ENCODE measurements around the gene RELA.
A peak's percentile ranks its signal among the peaks of the same experiment; 100 is the strongest.
"Not testable (repeated sequence)": the region's sequence is repeated elsewhere in the genome, so short reads cannot be mapped to it uniquely, and the experiment has no call there.

Gene RELA

DNA sequence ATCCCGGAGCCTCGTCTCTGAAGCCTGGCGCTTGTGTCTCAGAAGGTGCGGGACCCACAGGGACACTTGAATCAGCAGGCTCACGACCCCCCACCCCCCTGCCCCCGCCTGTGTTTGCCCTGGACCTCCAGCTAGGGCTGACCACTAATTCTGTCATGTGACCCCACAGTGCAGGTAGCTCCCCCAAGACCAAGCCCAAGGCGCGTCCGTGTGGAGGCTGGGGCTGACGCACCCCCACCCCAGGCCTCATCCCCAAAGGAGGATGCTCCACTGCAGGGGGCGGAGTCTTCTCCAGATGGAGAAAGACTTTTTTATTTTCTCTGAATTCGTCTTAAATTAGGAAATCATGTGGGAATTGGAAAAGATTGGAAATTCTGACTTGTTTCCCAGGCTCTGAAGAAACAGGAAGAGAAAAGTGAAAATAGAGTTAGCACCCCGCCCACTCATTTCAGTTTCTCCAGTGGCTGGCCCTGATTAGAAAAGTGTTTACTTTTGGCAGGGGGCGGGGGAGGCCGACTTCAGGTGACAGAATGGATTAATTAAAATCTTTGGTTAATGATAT, 1.0 kb upstream of the RELA start:
- peak; percentile 37 for DNase-seq (ENCODE audit: low read depth)

- no peak for DNase-seq (ENCODE audit: low read depth)
Observed at GRCh38 chr11:65662247-65662798, 393 bp downstream of the RELA start.

DNA sequence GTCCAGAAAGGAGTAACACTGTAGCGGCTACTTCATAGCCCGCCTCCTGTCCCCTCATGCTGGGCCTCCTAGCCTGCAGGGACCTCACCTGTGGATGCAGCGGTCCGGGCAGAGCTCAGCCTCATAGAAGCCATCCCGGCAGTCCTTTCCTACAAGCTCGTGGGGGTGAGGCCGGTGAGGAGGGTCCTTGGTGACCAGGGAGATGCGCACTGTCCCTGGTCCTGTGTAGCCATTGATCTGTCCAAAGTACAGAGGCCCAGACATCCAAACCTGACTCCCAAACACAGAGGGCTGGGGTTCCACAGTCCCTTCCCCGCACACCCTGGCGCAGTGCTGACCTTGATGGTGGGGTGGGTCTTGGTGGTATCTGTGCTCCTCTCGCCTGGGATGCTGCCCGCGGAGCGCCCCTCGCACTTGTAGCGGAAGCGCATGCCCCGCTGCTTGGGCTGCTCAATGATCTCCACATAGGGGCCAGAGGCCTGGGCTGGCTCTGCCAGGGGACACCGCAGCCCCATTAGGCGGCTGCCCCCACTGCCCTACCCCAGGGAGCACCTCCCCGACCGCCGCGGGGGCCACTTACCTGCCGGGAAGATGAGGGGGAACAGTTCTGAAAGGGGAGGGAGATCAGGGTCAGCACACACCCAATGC, 993 bp downstream of the RELA start:
- DNase-seq (ENCODE audit: low read depth) = no peak

DNA sequence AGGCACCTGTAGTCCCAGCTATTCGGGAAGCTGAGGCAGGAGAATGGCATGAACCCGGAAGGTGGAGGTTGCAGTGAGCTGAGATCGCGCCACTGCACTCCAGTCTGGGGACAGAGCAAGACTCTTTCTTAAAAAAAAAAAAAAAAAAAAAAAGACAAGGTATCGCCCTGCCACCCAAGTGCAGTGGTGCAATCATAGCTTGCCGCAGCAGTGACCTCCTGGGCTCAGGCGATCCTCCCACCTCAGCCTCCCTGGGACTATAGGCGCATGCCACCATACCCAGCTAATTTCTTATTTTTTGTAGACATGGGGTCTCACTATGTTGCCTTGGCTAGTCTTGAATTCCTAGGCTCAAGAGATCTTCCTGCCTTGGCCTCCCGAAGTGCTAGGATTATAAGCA, 1.8 kb downstream of the RELA start:
- DNase-seq (ENCODE audit: low read depth) = not testable (repeated sequence)

- no peak for DNase-seq (ENCODE audit: low read depth)
Observed at GRCh38 chr11:65660038-65660437, 2.7 kb downstream of the RELA start.

- no peak for DNase-seq (ENCODE audit: low read depth)
Observed at GRCh38 chr11:65658174-65659021, 4.3 kb downstream of the RELA start.

DNA sequence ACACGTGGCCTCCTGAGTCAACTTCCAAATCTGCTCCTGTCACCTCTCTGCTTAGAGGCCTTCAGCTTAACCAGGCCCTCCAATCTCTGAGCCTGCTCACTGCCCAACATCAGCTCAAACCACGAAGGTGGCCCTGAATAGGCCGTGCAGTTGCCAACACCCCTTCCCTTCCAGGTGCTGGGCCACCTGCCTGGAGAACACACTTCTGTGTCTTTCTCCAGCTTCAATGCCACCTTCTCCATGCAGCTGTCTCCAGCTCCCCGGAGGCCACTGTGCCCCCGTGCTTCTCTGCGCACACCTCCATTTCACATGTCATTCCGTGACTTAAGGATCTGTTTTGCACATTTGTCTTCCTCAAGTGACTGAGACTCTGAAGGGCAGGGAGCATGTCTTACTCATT, 5.3 kb downstream of the RELA start:
- no peak for DNase-seq (ENCODE audit: low read depth)

DNA sequence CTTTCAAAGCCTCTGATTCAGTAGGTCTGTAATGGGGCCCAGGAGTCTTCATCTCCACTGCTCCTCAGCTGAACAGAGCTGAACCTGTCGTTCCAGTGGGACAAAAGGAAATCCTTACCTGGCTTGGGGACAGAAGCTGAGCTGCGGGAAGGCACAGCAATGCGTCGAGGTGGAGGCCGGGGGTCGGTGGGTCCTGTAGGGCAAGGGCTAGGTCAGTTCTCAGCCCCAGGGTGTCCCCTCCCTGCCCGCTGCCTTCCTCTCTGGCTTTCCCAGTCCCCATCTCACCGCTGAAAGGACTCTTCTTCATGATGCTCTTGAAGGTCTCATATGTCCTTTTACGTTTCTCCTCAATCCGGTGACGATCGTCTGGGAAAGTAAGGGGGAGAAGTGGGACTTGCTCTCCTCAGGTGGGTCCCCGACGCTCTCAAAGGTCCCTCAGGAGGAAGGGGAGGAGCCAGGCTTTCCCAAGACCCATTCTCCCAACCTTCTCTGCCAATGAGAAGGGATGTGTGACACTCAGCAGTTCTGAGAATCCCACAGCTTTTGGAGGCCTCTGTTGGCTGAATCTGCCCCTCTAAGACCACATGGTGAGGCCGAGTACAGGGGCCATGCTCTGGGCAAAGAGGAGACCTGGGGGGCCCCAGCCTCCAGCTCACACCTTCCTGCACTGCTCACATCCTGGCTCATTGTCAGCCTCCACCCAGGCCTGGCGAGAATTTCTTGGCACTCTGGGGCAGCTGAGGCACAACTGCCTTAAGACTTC, 7.0 kb downstream of the RELA start:
- no peak for DNase-seq (ENCODE audit: low read depth)

DNA sequence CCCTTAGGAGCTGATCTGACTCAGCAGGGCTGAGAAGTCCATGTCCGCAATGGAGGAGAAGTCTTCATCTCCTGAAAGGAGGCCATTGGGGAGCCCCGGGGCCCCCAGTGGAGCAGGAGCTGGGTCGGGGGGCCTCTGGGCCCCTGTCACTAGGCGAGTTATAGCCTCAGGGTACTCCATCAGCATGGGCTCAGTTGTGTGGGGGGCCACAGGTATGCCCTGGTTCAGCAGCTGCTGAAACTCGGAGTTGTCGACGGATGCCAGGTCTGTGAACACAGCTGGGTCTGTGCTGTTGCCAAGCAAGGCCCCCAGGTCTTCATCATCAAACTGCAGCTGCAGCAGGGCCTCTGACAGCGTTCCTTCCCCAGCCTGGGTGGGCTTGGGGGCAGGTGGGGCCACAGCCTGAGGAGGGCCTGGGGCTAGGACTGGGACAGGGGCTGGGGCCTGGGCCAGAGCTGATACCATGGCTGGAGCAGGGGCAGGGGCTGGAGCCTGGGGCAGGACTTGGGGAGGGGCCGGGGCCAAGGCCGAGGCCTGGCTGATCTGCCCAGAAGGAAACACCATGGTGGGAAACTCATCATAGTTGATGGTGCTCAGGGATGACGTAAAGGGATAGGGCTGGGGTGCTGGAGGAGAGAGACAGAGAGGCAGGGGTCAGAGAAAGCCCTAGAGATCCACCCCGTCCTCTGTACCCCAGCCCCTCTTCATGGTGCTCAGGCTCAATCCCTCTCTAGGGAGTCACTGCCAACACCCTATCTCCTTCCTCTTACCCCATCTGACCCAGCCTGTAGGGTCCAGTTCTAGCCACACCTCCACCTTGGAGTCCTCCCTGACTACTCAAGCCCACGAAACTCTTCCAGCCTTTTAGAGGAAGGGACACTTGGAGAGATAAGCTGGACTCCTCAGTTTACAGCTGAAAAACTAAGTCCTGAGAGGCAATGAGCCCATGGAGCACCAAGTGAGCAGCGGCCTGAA, 8.1 kb downstream of the RELA start:
- no peak for DNase-seq (ENCODE audit: low read depth)

GRCh38 chr11:65653229-65654225, 9.2 kb downstream of the RELA start:
- DNase-seq (ENCODE audit: low read depth) = no peak

DNA sequence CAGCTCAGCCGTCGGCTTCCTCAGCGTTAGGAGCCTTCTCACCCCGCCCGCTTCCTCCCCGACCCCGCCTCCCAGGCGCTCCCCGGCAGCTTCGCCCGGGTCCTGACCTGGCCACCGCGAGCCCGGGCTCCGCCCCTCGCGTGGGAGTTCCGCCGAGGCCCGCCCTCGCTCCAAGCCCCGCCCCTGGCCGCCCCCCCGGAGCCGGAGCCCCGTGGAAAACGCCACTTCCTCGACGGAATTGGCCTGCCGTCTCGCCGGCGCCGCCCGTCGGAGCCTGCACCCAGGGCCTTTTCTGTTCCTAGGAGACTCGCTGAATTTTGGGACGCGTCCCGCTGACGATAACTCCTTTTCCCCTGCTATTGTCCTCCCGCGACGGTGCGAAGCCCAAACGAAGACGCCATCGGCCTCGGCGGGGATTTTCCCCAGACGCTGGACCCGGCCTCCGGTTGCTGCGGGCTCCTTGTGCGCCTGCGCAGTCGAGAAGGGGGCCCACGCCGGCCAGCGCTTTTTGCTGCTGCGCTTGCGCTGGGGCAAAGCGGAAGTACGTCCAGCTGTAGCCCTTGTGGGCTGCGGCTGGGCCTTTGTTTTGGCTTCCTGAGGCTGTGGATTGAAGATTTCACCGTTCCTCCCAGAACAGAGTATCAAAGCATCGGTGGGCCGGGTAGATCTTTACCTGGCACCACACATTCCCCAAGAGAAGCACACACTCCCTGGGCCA, 10.0 kb downstream of the RELA start:
- DNase-seq (ENCODE audit: low read depth) = peak; percentile 61

DNA sequence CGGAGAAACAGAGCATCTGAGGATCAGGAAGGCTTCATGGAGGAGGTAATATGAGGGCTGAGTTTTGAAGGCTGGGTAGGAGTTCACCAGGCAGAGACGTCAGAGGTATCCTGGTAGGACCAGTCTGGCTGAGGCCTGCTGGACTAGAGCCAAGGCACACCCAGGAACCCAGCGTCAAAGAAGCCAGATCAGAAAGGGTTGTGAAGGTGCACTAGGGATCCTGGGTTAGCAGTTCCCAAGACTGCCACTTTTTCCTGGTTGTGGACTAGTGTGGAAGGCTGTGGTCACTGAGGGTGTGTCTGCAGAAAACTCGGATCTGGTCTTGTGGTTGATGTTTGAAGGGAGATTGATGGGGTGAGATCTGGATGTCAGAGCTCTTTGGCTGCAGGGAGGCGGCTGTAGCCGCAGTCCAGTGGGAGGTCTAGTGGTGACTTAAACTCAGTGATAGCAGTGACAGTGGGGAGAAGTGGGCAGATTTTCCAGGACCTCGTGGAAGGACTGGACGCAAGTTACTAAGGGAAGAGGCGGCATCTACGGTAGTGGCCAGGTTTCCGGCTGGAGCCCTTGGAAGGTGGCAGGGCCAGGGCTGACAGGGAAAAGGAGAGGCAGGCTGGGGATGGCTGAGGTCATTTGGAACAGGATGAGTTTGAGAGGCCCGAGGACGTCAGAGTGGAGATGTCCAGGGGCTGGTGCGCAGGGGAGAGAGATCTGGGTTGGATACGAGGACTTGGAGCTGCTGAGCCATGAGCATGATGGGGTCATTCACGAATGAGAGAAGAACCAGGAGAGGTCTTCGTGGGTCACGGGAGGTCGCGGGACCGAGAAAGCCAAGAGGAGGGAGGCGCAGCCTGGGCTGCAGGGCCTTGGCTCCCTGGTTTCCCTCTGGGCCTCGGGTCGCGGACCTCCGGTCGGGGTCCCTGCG, 10.9 kb downstream of the RELA start:
- no peak for DNase-seq (ENCODE audit: low read depth)

- DNase-seq (ENCODE audit: low read depth) = no peak
Observed at GRCh38 chr11:65651339-65651588, 11.5 kb downstream of the RELA start.

DNA sequence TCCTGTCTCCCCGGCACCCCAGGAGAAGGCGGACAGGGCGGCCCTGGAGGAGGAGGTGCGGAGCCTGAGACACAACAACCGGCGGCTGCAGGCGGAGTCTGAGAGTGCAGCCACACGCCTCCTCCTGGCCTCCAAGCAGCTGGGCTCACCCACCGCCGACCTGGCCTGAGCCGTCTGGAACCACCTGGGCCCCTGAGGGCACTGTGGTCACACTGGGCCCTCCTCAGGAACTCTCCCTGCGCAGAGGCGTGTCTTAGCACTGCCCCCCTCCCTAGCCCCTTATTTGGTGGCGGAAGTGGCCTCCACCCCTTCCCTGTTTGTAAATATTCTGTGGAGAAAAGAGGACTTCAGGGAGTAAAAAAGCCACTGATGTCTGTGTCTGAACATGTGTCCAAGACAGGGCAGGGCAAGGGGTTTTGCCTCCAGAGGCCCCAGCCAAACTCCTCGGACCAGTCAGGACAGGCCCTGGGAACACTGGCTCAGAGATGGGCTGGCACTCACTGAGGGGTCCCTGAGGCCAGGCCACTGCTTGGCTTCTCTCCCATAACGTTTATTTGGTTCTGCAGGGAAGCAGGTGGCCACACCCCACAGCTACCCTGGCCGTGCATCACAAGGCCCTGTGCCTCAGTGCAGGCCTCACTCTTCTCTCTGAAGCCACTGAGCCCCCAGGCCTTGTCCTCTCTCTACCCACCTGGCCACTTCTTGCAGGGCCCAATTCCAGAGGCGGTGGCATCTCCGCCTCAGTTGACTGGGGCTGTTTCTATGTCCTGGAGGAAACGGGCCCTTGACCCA, 12.0 kb downstream of the RELA start:
- DNase-seq (ENCODE audit: low read depth) = no peak

DNA sequence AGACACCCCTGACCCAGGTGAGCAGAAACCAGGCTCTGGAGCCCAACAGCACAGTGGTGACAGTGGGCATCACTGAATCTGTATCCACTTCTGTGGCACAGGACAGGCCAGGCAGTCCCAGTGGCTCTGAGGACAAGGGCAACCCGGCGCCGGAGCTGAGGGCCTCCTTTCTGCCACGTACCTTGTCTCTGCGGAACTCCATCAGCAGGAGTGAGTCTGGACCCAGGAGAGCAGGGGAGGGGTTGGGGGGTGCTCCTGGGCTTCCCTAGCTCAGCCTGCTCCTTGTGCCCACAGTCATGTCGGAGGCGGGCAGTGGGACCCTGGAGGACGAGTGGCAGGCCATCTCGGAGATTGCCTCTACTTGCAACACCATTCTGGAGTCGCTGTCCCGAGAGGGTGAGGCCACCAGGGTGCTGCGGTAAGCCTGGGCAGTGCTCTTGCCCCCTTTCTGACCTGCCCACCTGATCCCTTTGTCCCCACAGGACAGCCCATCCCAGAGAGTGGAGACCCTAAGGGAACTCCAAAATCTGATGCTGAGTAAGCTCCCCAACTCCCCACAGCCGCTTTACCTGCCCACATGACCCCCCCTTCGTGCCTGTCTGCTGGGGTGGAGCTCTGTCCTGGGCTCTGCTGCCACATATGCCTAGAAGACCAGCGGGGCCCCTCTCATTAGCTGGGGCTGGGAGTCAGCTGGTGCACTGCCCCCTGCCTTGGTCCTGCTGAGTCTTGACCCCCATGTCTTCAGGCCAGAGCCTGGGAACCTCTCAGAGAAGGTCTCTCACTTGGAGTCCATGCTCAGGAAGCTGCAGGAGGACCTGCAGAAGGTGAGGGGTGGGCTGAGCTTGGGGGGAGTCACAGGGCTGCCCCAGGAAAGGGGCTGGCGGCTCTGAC, 12.8 kb downstream of the RELA start:
- no peak for DNase-seq (ENCODE audit: low read depth)

- DNase-seq (ENCODE audit: low read depth) = no peak
Observed at GRCh38 chr11:65648997-65649493, 13.7 kb downstream of the RELA start.
